GM19035 (cell line): ENCODE measurements around the gene IZUMO1.
A peak's percentile ranks its signal among the peaks of the same experiment; 100 is the strongest.
"Not testable (repeated sequence)": the region's sequence is repeated elsewhere in the genome, so short reads cannot be mapped to it uniquely, and the experiment has no call there.

Experiments
- ATAC-seq: cut with Tn5 transposase; IDR thresholded peaks from one replicate; pipeline ENCODE4 v1.9.1; 2021; ENCODE audit not compliant: unreplicated experiment

The IZUMO1 gene

DNA sequence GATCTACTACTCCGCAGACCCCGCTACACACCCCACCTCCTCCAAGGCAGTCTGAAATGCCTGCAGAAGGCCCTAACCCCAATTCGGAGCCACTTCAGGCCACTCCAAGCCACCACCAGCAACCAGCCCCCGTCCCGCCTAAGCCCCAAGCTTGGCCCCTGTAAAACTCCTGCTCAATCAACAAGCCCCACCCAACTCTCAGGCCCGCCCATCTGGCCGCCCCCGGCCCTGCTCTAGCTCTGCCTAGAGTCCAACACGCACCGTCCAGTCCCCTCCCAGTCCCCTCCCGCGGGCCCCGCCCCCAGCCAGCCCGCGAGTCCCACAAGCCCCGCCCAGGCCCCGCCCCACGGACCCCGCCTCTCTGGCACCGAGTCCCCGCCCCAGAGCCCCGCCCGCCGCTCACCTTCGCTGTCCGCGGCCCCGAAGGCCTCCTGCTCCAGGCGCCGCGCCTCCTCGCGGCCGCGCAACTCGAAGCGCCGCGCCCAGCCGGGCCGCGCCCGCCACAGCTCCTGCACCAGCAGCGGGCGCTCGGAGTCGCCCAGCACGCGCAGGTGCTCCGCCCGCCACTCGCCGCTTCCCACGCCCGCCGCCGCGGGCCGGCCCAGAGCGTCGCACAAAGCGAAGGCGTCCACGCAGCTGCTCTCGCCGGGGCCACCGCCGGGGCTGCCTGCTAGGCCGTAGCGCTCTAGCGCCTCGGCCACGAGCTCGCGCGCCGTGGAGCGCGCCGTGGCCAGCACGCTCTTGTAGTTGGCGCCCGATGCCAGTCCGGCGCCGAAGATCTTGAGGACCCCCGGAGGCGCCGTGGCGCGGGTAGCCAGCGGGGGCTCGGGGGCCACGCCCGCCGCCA, 7.9 kb downstream of the IZUMO1 start:
- peak; percentile 85 for ATAC-seq

DNA sequence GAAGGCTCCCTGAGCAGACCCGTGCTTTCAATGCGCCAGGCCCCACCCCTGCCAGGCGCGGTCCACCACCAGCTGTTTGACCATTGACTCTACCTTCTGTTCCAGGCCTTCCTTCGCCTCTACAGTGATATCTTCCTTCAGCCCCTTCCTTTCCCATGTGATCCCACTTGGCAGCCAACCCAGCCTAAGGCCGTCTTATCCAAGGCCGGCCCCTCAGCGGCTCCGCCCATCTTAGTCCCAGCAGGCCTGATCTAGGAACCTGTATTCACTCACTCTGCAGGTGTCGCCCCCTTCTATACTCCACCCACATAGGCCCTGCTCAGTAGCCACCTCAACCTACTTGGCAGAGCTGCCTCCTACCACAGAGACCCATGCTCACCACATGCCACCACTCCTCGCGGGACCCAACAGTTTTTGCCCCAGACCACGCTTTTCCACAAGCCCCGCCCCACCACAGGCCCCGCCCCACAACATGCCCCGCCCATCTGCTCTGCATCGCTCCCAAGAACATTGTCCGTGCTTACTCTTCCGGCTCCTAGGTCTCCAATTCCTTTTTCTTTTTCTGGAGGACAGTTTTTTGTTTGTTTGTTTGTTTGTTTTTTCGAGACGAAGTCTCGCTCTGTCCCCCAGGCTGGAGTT, 9.2 kb downstream of the IZUMO1 start:
- ATAC-seq: no peak

DNA sequence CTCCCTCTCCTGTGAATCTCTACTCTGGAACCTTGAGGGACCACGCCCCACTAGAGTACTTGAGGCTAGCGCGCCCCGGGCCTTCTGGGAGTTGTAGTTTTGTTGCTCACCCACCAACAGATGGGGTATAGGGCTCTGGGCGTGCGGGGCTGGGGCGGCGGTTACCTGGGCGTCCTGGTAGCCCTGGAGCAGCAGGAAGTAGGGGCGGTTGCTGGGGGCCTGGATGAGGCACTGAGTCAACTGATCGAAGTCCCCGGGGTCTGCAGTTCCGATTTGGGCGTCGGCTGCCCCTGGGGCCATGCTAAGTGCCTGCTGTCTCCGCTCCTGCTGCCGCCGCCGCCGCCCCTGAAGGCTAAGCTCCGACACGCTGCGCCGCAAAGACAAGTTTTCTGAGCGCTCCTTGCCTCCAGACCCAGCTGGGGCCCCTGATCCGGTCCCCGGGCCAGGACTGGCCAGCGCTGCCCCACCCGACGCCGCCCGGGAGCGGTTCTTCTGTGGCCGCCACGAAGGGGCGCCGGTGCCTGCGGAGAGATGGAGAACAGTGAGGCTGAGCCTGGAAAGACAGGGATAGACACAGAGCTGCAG, 11.6 kb downstream of the IZUMO1 start:
- no peak for ATAC-seq

DNA sequence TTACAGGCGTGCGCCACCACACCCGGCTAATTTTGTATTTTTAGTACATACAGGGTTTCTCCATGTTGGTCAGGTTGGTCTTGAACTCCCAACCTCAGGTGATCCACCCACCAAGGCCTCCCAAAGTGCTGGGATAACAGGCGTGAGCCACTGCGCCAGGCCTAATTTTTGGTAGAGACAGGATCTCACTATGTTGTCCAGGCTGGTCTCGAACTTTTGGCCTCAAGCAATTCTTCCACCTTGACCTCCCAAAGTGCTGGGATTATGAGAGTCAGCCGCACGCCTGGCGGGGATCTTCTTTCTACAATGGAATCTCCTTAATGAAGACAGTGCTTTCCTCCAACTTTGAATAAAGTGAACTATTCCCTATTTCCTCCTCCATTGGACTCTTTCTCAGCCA, 12.1 kb downstream of the IZUMO1 start:
- ATAC-seq: no peak

DNA sequence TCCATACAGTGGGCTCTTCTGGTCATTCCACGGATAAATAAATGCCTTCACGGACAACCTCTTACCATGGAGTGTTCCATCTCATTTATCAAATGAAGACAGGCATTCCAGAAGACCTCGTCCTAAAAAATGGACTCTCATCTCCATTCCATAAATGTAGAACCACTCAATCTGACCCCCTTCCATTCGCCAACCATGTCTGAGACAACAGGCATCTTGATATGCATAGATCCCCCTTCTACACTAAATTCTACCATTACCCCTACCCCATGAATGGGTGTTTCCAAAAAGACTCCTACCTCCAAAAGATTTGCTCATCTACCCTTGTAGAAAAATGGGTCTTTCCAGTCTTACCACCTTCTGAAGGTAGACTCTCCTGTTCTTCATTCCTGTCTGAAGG, 15.3 kb downstream of the IZUMO1 start:
- ATAC-seq: no peak

DNA sequence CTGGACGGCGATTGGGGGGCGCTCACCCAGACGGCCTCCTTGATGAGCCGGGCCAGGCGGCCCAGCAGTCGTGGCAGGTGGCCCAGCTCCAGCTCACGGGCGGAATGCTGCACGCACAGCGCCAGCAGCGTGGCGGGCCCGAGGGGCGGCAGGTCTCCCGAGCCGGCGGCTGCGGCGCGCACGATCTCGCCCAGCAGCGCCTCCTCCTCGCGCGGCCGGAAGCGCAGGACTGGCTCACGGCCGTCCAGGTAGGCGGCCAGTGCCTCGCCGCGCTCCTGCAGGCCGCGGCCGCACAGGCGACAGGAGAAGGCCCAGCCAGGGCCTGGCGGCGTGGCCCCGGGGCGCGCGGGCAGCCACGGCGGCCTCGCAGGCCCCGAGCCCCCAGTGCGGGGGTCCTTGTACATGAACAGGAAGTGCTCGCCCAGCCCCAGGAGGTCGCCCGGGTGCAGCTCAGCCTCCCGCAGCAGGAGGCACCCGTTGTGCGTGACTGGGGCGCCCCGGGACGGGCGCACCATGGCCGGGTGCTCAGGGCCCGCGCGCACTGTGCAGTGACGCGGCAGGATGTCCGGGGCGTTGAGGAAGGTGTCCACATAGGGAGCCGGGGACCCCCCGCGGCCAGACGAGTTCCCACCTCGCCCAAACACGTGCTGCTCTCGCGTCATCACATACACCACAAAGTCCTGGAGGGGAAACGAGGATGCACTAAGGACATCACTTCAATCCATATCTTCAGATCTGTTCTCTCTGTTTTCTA, 17.6 kb downstream of the IZUMO1 start:
- no peak for ATAC-seq

DNA sequence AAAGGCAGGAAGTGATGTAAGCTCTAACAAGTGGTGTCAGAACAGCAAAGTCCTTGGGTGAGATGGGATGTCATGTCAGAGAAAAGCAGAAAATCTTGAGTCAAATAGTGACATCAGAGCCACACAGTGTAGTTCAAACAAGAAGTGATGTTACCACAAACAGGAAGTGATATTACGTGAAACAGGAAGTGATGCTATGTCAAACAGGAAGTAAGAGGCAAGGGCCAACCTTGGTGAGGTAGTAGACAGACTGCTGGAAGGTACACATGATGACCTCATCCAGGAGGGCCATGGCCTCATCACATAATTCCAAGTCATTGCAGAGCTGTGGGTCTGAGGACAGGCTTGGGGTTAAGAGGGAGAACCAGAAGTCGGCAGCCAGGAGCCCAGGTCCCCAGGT, 20.2 kb downstream of the IZUMO1 start:
- ATAC-seq: no peak

DNA sequence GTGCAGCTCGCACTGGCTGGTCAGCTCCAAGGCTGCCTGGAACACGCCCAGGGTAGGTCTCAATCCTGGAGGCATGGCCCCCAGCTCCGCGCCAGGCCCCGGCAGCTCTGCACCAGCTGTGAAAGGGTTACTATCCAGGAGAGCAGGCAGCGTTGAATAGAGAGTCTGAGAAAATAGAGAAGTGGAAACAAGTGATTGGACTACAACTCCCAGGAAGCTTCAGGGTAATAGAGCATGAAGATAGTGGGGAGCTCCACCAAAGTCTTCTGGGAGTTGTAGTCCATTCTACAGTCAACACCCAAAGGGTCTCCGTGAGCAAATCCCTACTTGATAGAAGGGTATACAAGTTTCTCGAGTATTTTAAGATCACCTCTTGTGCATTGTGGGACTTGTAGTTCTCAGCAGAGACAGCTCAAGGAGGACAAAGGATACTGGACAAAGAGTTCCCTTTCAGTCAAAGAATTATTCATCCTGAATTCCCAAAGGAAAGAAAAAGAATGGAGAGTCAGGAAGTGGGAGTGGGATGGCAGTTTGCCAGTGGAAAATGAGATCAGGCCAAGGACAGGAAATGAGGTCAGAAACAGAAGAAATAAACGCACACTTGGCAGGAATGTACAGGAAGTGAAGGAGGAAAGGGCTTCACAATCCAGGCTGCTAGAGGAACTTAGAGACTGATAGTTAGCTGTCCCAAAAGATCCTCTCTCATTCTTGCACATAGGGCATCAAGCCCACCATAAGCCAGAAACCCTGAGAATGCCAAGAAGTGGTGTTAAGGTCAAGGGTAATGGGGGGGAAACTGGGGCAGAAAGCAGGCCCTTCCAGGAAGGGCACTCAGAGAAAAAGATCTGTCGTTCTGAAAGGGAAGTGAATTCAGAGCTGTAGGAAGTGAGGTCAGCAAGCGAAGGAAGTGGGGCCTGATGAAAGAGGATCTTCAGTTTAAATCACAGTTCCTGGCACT, 21.6 kb downstream of the IZUMO1 start:
- no peak for ATAC-seq

DNA sequence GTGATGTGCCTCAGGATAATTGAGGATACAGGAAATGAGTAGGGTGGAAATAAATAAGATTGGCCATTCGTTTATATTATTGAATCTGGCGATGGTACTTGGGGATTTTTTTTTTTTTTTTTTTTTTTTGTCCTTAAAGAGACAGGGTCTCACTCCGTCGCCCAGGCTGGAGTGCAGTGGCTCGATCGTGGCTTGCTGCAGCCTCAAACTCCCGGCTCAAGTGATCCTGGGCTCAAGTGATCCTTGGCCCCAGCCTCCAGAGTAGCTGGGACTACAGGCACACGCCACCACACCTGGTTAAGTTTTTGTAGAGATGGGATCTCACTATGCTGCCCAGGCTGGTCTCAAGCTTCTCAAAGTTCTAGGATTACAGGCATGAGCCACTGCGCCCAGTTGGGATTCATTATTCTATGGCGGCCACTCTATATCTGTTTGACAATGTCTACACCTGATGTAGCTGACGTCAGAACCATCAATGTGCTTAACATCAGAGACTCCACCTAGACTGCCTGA, 24.5 kb downstream of the IZUMO1 start:
- ATAC-seq: no peak

DNA sequence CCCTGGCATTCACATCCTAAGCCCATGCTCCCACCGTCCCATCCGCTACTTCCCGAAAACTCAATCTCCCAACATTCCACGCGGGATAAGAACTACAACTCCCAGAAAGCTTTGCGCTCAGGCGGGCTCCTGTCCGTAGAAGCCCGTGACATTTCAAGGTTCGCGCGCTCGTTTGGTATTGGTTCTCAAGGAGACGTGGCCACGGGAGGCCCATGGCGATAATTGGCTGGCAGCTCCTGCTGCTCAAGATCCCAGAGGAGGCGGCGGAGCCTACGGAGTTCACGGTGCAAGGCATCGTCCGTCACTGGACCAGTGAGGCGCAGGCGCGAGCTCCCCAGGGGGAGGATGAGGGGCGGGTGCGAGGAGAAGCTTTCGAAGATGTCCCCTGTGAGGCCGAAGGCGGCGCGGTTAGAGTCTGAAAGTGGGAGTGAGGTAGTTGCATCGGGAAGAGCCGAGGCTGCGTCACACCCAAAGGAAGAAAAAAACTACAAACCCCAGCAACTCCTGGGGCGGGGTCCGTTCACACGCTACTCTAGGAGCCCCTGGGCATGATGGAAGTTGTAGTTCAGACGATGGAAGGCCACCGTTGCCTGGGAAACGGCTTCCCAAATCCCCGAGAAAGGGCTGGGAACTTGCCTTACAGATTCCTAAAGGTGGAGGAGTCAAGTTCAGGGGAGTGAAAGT, 26.0 kb downstream of the IZUMO1 start:
- ATAC-seq: peak; percentile 87

DNA sequence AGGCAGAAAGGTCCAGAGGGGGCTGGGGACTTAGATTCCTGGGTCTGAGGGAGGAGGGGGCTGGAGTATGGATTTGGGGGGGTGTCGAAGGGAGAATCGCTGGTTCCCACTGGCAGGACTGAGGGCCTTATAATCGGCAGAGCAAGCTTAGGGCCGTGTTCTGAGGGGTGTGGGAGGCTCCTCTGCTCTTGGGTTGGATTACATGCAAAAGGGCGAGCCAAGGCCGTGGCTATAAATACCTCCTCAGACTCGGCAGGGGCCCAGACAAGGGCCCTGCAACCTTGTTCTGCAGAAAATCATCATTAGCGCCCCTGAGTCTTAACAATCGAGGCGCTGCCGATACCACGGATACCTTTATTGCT, 26.5 kb downstream of the IZUMO1 start:
- ATAC-seq: peak; percentile 13

DNA sequence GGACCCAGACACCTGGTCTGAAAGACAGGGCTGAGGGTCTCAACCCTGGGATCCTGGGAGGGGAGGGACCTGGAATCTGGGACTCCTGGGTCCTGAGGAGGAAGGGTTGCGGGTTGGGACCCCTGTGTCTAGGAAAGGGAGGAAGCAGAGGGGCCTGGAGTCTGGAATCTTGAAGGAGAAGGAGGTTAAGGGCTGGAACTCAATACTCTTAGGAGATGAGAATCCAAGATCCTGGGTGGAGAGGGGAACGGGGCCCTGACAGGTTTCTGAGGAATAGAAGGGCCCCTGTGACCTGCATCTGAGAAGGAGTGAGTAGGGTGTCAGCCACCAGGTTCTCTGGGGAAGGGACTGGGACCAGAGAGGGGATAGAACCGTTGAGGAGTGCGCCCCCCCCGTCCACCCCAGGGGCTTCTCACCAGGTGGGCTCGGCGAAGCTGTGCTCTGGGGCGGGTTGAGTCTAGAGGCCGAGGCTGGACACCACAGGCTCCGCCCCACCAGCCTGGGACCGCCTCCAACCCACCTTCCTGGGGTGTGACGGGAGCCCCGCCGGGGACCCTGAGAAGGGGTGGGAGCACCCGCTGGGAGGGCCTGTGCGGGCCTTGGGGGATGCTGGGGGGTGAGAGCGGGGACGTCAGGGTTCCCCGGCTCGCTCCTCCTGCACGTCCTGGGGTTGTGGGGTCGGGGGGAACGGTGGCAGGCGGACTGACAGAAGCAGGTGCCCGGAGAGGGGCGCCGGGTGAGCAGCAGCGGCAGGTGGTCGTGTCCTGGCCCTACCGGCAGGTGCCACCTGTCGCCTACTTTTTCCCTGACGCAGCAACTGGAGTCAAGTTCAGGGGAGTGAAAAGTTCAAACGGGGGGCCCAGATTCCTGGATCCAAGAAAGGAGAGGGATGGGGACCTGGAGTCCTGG, 27.2 kb downstream of the IZUMO1 start, which contains the start of gene MAMSTR:
TSS of gene MAMSTR (minus strand) at position 463 of the 909 bp plus-strand sequence. CDS start 694 bp downstream, outside the sequence.
- no peak for ATAC-seq

DNA sequence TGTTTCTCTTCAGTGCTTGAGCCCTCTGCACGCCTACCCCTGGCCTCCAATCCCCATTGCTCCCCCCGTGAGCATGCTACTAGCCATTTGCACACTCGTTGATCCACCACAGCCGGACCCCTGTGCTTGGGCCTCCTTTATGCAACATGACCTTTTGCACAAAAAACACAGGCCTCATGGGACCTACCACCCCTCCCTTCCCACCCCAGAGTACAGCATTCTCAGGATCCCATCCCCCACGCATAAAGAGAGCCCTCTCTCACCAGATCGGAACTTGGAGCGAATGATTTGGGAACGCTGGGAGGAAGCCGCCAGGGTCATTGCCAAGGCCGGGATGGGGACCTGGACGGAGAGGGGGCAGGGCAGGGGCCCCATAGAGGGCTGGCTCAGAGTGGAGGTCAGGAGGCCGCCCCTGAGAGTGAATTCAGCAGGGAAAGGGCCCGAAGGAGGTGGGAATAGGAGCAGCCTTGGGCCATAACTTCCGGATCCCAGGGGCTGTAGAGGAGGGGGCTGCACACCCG, 27.9 kb downstream of the IZUMO1 start:
- no peak for ATAC-seq

DNA sequence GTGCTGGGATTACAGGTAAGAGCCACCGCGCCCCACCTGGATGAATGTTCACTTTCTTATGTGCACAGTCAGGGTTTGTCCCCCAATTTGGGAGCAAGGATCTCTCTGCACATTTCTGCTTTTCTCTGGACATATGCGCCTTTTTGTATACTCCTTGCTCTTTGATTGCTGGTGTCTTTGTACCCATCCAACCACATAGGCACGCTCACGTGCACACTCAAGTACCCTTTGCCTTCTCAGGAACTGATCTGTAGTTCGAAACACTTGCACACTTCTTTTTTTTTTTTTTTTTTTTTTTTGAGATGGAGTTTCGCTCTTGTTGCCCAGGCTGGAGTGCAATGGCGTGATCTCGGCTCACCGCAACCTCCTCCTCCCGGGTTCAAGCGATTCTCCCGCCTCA, 28.6 kb downstream of the IZUMO1 start:
- not testable (repeated sequence) for ATAC-seq

DNA sequence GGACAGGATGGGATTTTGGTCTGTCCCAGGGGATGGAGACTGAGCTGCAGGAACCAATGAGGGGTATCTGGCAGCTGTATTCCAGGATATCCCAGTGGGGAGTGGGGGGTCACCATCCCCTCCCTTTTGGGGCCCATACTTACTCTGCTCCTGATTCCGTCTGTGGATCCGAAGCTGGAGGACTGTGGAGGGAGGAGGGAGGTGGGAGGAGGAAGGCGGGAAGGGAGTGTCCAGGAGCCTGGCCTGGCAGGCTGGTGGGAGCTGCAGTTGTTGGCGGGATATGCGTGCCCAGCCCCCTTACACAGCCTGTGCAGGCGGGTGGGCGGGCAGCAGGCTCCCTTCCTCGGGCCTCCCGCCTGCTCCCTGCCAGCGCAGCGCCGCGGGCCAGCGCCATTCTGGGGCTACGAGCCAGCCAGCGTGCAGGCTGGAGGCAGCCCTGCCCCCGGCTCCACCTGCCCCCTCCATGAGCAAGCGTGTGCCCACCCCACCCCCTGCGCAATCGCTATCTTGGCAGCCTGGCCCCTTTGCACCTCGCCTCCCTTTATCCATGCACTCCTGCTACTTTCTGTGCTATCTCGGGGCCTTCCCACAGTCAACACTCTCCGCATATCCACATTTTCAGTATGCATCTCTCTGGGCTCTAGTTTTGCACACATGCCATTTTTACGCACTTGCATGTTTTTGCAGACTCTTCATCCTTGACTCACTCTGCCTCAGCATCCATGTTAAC, 30.0 kb downstream of the IZUMO1 start:
- ATAC-seq: no peak

DNA sequence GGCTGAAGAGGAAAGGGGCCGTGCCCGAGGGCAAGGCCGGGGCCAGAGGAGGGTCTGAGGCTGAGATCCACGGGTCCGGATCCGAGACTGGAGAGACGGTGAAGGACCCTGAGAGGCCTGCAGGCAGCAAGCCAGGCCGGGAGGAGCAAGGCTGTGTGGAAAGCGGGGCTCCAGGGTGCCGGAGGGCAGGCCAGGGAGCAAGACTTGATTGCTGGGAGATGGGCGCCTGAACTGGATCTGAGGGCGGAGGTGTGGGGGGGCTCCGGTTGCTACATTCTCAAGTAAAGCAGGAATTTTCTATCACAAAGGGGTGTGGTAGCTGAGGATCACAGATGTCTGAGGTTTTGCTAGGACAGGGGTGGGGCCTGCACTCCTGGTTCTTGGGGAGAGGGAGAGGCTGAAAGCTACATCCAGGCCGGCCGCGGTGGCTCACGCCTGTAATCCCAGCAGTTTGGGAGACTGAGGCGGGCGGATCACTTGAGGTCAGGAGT, 31.0 kb downstream of the IZUMO1 start:
- ATAC-seq: no peak
